GM19193 (cell line): ENCODE results near the gene SCMH1.

Experiments used
- POLR2A ChIP-seq: IDR thresholded peaks from 4 replicates; pipeline ENCODE4 v1.6.1; 2011; ENCODE audit not compliant: insufficient read depth, insufficient read length; ENCODE audit errors: extremely low read depth

Gene SCMH1

GRCh38 chr1:41171266-41171874 is 70.7 kb downstream of the SCMH1 start:
- no peak for TF ChIP-seq POLR2A

GRCh38 chr1:41169799-41170180 is 72.3 kb downstream of the SCMH1 start:
- no peak for TF ChIP-seq POLR2A

DNA sequence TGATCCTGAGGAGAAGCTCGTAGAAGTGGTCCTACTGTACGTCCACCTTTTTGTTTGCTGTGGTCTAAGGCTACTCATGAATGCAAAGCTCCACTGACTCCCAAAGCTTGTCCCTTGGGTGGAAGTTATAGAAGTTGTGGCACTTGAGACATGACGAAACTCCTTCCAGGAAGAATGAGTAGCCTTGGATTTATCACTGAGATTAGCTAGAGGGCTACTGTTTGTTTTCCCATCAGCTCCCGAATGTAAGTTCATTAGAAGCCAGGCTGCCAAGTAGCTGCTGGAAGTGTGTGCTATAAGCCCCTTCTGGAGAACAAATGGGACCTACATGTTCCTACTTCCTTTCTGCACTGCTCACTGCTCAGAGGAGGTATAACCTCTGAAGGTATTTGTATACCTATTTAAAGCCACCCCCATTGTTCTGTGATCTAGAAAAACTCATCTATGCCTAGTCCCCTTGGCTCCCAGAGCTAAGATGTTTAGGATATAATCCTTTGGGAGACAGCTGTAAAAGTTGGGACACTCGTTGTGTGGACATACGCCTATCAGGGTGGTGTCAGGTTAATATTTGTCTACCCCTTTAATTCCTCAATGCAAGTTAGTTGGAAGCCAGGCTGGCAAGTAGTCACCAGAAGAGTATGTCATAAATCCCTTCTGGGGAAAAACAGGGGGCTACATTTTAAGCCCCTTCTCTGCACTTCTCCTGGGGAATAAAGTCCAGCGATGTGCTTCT is 72.9 kb downstream of the SCMH1 start:
- TF ChIP-seq POLR2A: no peak

DNA sequence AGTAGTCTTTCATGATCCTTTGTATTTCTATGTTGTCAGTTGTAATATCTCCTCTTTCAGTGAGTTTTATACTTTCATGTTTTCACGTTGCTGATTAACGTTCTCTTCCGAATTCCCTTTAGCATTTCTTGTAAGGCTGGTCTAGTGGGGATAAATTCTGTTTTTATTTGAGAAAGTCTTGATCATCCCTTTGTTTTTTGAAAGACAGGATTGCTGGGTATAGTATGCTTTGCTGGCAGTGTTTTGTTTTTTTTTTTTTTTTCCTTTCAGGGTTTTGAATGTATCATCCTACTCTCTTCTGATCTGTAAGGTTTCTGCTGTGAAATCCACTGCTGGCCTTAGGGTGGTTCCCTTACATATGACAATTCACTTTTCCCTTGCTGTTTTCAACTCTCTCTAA is 74.4 kb downstream of the SCMH1 start:
- no peak for TF ChIP-seq POLR2A

- TF ChIP-seq POLR2A: no peak
Measured at GRCh38 chr1:41164727-41165126, 77.4 kb downstream of the SCMH1 start.

DNA sequence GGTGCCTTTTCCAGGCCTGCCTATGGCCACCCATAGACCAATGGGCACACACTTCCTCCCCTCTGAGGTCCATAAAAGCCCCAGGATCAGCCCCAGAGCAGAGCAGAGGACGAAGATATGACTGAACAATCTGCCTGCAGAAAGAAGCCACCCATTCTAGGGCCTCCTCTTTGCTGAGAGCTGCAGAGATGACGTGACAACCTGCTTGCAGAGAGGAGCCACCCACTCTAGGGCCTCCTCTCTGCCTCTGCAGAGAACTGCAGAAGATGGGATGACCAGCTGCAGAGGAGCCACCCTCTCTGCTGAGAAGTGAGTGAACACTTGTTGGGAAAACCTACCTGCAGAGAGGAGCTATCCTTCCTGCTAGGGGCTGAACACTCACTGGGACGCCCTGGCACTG is 79.7 kb downstream of the SCMH1 start:
- TF ChIP-seq POLR2A: no peak

DNA sequence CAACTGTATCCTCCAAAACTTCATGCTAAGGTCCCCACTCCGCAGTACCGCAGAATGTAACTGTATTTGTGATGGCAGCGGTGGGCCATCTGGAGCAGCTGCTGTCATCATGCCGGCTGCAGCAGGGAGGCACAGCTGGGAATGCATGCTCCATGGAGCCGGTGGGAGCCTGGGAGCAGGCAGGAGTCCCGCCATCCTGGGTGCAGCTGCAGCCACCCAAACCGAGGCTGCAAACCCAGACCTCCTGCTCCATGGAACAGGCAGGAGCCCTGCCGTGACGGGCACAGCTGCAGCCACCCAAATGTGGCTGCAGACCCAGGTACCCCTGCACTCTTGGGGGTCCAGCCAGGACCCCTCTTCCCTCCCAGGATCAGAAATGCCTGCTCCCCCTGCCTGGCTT is 80.3 kb downstream of the SCMH1 start:
- no peak for TF ChIP-seq POLR2A

GRCh38 chr1:41160498-41161110 is 81.5 kb downstream of the SCMH1 start:
- TF ChIP-seq POLR2A: no peak

GRCh38 chr1:41158966-41159365 is 83.1 kb downstream of the SCMH1 start:
- no peak for TF ChIP-seq POLR2A

DNA sequence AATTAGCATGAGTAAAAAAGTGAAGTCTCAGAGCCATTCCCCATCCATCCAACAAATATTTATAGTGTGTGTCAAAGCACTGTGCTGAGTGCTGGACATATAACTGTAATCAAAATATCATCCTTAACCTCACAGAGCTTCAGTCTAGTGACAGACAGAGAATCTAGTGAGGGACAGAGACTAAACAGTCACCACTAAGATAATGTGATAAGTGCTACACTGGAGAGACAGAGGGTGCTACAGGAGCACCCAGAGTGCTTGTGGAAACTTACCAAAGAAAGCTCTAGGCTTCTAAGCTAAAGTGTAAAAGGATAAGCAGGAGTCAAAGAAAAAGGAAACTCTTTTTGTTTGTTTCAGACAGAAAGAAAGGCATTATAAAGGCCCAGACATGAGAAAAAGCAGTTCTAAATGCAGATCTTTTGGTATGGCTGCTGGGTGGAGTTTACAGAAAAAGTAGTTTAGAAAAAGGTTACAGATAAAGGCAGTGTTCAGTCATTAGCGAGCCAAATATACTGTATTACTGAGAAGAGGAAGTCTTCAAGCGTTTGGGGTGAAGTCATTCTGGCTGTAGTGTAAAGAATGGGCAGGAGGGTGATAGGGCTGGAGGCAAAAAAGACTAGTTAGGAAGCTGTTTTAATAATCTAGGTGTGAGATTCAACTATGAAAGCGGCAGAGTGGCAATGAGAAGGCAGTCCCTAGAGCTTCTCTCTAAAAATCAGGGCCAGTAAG is 83.8 kb downstream of the SCMH1 start:
- no peak for TF ChIP-seq POLR2A

- TF ChIP-seq POLR2A: no peak
Measured at GRCh38 chr1:41155105-41155504, 87.0 kb downstream of the SCMH1 start.

DNA sequence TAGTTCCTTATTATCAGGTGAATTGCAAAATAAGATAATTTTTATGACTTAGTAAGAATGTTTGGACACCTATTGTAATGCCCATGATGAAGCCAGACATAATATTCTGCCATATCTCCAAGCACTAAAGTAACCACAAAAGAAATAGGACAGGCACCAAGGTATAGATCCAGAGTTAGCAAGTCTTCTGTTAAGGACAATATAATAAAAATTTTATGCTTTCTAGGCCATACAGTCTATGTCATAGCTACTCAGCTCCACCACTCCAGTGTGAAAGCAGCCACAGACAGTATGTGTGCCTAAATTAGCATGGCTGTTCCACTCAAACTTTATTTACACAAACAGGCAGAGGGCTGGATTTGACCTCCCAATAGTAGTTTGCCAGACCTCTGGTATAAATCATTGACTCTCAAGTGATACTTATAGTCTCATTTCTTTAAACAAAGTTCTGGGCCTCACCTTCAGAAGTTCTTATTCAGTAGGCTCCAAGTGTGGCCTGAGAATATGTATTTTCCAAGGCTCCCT is 88.3 kb downstream of the SCMH1 start:
- no peak for TF ChIP-seq POLR2A

GRCh38 chr1:41152622-41153044 is 89.5 kb downstream of the SCMH1 start:
- no peak for TF ChIP-seq POLR2A

- TF ChIP-seq POLR2A: no peak
Measured at GRCh38 chr1:41151846-41152245, 90.3 kb downstream of the SCMH1 start.

DNA sequence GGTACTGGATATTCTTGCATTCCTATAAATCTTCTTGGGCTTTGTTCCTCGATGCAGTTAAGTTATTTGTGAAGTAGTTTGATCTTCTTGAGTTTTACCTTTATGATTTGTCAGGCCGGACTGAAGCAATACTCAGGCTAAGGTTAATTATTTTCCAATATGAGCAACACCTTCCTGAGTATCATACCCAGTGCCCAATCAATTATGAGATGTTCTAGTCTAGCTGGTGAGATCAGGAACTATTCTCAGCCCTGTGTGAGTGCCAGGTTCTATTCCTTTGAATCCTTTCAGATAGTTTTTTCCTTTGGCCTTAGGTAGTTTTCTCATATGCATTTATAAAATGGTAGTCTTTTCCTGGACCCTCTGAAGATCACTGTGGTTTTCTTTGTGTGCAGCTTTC is 92.5 kb downstream of the SCMH1 start:
- no peak for TF ChIP-seq POLR2A
